ENCODE data around the gene BAZ2B.
"Not testable (repeated sequence)": the region's sequence is repeated elsewhere in the genome, so short reads cannot be mapped to it uniquely, and the experiment has no call there.

Gene BAZ2B

GRCh38 chr2:159456500-159457426 is 159.6 kb downstream of the BAZ2B start:
- no peak for DNase-seq

- no peak for DNase-seq
Observed at GRCh38 chr2:159455330-159455918, 160.9 kb downstream of the BAZ2B start.

GRCh38 chr2:159454185-159454584 is 162.2 kb downstream of the BAZ2B start:
- no peak for DNase-seq

- DNase-seq = no peak
Observed at GRCh38 chr2:159450180-159450579, 166.2 kb downstream of the BAZ2B start.

GRCh38 chr2:159449504-159450124 is 166.7 kb downstream of the BAZ2B start:
- no peak for DNase-seq

GRCh38 chr2:159446817-159447216 is 169.5 kb downstream of the BAZ2B start:
- DNase-seq = no peak

- DNase-seq = no peak
Observed at GRCh38 chr2:159446201-159446600, 170.1 kb downstream of the BAZ2B start.

GRCh38 chr2:159445307-159445706 is 171.0 kb downstream of the BAZ2B start:
- no peak for DNase-seq

- DNase-seq = no peak
Observed at GRCh38 chr2:159444754-159445153, 171.6 kb downstream of the BAZ2B start.

- no peak for DNase-seq
Observed at GRCh38 chr2:159442159-159442852, 174.0 kb downstream of the BAZ2B start.

- no peak for DNase-seq
Observed at GRCh38 chr2:159441182-159441581, 175.2 kb downstream of the BAZ2B start.

GRCh38 chr2:159439421-159439820 is 176.9 kb downstream of the BAZ2B start:
- DNase-seq = no peak

- DNase-seq = no peak
Observed at GRCh38 chr2:159438720-159439353, 177.5 kb downstream of the BAZ2B start.

GRCh38 chr2:159438284-159438683 is 178.1 kb downstream of the BAZ2B start:
- DNase-seq = no peak

GRCh38 chr2:159432610-159433009 is 183.7 kb downstream of the BAZ2B start:
- DNase-seq = no peak

GRCh38 chr2:159427048-159427447 is 189.3 kb downstream of the BAZ2B start:
- no peak for DNase-seq

- DNase-seq = no peak
Observed at GRCh38 chr2:159419403-159419802, 196.9 kb downstream of the BAZ2B start.

- DNase-seq = no peak
Observed at GRCh38 chr2:159411460-159411859, 204.9 kb downstream of the BAZ2B start.

- no peak for DNase-seq
Observed at GRCh38 chr2:159410276-159410675, 206.1 kb downstream of the BAZ2B start.

GRCh38 chr2:159409116-159409800 is 207.1 kb downstream of the BAZ2B start:
- DNase-seq = no peak

- DNase-seq = no peak
Observed at GRCh38 chr2:159402790-159403189, 213.6 kb downstream of the BAZ2B start.

- DNase-seq = not testable (repeated sequence)
Observed at GRCh38 chr2:159402160-159402559, 214.2 kb downstream of the BAZ2B start.
